ENCODE results near the gene BMPER.

Gene BMPER

GRCh38 chr7:34031156-34031555 is 125.8 kb downstream of the BMPER start:
- no peak for TF ChIP-seq CTCF (IDR thresholded peaks at IDR 0.05; ENCODE audit: extremely low read depth, missing control alignments)
- DNase-seq (ENCODE audit: low spot score) = no peak

- DNase-seq (ENCODE audit: low spot score) = no peak
- no peak for TF ChIP-seq CTCF (IDR thresholded peaks at IDR 0.05; ENCODE audit: extremely low read depth, missing control alignments)
Observed at GRCh38 chr7:34034728-34035127, 129.4 kb downstream of the BMPER start.

GRCh38 chr7:34036051-34036920 is 130.9 kb downstream of the BMPER start:
- no peak for TF ChIP-seq CTCF (IDR thresholded peaks at IDR 0.05; ENCODE audit: extremely low read depth, missing control alignments)
- no peak for DNase-seq (ENCODE audit: low spot score)

GRCh38 chr7:34036972-34037792 is 131.8 kb downstream of the BMPER start:
- no peak for DNase-seq (ENCODE audit: low spot score)
- no peak for TF ChIP-seq CTCF (IDR thresholded peaks at IDR 0.05; ENCODE audit: extremely low read depth, missing control alignments)

- TF ChIP-seq CTCF (IDR thresholded peaks at IDR 0.05; ENCODE audit: extremely low read depth, missing control alignments) = no peak
- DNase-seq (ENCODE audit: low spot score) = no peak
Observed at GRCh38 chr7:34038816-34039470, 133.6 kb downstream of the BMPER start.

- TF ChIP-seq CTCF (IDR thresholded peaks at IDR 0.05; ENCODE audit: extremely low read depth, missing control alignments) = no peak
- DNase-seq (ENCODE audit: low spot score) = no peak
Observed at GRCh38 chr7:34041707-34042106, 136.4 kb downstream of the BMPER start.

Measured in GM20000 (cell line).